ENCODE measurements around the gene KIF1A. TPM values are rescaled to one million over a fixed set of nuclear protein-coding genes. Genes with fewer than 3 reads are reported as not detected.

The KIF1A gene
- total and polyA plus RNA-seq, 2 of the 13 experiments (the other 11 are each of a cell fraction or from before 2014, with no cell fraction given) = 0.01 TPM; not detected in 1

- TF ChIP-seq ZNF18 (CRISPR knock-in tag; IDR thresholded peaks at IDR 0.05; ENCODE audit: insufficient replicate concordance) = no peak
- no peak for TF ChIP-seq ZNF768 (CRISPR knock-in tag; IDR thresholded peaks at IDR 0.05)
- TF ChIP-seq, protein P1, sequence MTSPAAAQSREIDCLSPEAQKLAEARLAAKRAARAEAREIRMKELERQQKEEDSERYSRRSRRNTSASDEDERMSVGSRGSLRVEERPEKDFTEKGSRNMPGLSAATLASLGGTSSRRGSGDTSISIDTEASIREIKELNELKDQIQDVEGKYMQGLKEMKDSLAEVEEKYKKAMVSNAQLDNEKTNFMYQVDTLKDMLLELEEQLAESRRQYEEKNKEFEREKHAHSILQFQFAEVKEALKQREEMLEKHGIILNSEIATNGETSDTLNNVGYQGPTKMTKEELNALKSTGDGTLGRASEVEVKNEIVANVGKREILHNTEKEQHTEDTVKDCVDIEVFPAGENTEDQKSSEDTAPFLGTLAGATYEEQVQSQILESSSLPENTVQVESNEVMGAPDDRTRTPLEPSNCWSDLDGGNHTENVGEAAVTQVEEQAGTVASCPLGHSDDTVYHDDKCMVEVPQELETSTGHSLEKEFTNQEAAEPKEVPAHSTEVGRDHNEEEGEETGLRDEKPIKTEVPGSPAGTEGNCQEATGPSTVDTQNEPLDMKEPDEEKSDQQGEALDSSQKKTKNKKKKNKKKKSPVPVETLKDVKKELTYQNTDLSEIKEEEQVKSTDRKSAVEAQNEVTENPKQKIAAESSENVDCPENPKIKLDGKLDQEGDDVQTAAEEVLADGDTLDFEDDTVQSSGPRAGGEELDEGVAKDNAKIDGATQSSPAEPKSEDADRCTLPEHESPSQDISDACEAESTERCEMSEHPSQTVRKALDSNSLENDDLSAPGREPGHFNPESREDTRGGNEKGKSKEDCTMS (CRISPR knock-in tag; conservative IDR thresholded peaks at IDR 0.05) = no peak
- TF ChIP-seq, protein P2, sequence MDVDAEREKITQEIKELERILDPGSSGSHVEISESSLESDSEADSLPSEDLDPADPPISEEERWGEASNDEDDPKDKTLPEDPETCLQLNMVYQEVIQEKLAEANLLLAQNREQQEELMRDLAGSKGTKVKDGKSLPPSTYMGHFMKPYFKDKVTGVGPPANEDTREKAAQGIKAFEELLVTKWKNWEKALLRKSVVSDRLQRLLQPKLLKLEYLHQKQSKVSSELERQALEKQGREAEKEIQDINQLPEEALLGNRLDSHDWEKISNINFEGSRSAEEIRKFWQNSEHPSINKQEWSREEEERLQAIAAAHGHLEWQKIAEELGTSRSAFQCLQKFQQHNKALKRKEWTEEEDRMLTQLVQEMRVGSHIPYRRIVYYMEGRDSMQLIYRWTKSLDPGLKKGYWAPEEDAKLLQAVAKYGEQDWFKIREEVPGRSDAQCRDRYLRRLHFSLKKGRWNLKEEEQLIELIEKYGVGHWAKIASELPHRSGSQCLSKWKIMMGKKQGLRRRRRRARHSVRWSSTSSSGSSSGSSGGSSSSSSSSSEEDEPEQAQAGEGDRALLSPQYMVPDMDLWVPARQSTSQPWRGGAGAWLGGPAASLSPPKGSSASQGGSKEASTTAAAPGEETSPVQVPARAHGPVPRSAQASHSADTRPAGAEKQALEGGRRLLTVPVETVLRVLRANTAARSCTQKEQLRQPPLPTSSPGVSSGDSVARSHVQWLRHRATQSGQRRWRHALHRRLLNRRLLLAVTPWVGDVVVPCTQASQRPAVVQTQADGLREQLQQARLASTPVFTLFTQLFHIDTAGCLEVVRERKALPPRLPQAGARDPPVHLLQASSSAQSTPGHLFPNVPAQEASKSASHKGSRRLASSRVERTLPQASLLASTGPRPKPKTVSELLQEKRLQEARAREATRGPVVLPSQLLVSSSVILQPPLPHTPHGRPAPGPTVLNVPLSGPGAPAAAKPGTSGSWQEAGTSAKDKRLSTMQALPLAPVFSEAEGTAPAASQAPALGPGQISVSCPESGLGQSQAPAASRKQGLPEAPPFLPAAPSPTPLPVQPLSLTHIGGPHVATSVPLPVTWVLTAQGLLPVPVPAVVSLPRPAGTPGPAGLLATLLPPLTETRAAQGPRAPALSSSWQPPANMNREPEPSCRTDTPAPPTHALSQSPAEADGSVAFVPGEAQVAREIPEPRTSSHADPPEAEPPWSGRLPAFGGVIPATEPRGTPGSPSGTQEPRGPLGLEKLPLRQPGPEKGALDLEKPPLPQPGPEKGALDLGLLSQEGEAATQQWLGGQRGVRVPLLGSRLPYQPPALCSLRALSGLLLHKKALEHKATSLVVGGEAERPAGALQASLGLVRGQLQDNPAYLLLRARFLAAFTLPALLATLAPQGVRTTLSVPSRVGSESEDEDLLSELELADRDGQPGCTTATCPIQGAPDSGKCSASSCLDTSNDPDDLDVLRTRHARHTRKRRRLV (CRISPR knock-in tag; IDR thresholded peaks at IDR 0.05) = no peak
- TF ChIP-seq, protein P3, sequence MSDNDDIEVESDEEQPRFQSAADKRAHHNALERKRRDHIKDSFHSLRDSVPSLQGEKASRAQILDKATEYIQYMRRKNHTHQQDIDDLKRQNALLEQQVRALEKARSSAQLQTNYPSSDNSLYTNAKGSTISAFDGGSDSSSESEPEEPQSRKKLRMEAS (IDR thresholded peaks at IDR 0.05) = no peak
- TF ChIP-seq MIER2 (CRISPR knock-in tag; IDR thresholded peaks at IDR 0.05) = no peak
Observed at GRCh38 chr2:240788482-240788881, 31.5 kb downstream of the KIF1A start (continued).
